Measurements from ENCODE around the gene SESN2.
"Not testable (repeated sequence)": the region's sequence is repeated elsewhere in the genome, so short reads cannot be mapped to it uniquely, and the experiment has no call there.

Gene SESN2

DNA sequence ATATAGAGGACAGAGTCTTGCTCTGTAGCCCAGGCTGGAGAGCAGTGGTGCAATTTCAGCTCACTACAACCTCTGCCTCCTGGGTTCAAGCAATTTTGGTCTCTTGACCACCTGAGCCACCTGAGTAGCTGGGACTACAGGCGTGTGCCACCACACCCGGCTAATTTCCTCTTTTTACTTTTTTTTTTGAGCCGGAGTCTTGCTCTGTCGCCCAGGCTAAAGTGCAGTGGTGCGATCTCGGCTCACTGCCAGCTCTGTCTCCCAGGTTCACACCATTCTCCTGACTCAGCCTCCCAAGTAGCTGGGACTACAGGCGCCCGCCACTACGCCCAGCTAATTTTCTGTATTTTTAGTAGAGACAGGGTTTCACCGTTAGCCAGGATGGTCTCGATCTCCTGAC, 68.1 kb downstream of the SESN2 start:
- DNase-seq (ENCODE audit: low spot score): not testable (repeated sequence)

DNA sequence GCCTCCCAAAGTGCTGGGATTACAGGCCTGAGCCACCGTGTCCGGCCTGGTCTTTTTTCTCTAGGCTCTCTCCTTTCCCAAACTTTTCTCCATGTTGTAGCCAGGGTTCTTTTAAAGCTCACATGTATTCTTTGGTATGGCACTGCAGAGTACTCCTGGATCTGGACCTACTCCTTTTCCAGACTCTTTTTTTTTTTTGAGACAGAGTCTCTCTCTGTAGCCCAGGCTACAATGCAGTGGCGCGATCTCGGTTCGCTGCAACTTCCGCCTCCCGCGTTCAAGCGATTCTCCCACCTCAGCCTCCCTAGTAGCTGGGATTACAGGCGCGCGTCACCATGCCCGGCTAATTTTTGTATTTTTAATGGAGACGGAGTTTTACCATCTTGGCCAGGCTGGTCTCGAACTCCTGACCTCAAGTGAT, 68.9 kb downstream of the SESN2 start:
- no peak for DNase-seq (ENCODE audit: low spot score)

DNA sequence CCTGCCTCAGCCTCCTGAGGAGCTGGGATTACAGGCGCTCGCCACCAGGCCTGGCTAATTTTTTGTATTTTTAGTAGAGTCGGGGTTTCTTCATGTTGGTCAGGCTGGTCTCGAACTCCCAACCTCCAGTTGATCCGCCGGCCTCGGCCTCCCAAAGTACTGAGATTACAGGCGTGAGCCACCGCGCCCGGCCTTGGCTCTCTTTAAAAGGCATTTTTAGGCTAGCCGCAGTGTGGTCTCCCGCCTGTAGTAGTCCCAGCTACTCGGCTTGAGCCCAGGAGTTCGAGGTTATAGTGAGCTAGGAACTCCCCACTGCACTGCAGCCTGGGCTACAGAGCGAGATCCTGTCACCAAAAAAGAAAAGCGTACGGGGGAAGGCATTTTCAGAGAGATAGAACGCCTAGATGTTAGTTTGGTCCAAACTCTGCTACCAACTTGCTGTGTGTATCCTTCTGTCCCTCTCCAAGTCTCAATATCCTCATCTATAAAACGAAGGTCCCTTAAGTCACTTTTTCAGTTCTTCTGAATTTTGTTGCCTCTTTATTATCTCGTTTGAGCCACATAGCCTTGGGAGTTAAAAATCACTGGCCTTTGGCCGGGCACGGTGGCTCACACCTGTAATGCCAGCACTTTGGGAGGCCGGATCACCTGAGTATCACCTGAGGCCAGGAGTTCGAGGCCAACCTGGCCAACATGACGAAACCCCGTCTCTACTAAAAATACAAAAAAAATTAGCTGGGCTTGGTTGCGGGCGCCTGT, 70.3 kb downstream of the SESN2 start:
- DNase-seq (ENCODE audit: low spot score): no peak
